NK-92 treated with Interleukin-12 subunit alpha and Interleukin-12 subunit beta, amount 100 ng/mL, for 24 hours (cell line): Measurements from ENCODE around the gene YKT6.
A peak's percentile ranks its signal among the peaks of the same experiment; 100 is the strongest.
"Not testable (repeated sequence)": the region's sequence is repeated elsewhere in the genome, so short reads cannot be mapped to it uniquely, and the experiment has no call there.

Experiments used
- DNase-seq: peaks from one replicate; lab custom pipeline; 2025; lab: John Stamatoyannopoulos, UW

YKT6 gene

DNA sequence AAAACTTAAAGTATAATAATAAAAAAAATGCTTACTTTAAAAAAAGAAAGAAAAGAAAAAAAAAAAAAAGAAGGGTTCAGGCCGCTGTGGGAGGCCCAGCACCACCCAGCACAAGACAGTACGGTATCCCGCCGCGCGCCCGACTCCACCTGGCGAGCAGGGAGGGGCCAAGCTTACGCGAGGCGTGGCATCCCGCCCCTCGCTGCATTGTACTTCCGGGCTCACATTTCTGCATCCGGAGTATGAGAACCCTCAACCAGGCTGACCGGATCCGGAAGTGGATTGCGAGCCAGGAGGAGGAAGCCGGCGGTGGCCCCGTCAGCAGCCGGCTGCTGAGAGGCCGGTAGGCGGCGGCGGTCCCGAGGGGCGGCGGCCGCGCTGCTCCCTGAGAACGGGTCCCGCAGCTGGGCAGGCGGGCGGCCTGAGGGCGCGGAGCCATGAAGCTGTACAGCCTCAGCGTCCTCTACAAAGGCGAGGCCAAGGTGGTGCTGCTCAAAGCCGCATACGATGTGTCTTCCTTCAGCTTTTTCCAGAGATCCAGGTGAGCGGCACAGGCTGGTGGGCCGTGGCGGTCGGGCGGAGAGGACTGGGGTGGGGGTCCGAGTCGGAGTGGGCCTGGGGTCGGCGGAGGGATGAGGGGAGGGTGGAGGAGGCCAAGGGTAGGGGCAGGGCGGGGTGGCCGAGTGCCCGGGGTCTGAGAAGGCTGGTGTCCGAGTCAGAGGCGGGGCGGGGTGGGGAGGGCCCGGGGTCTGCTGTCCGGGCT lies at the start of gene YKT6:
YKT6 (plus strand) TSS at position 280 of the 763 bp plus-strand sequence; CDS start at position 438, 158 bp downstream.
- peak; percentile 88 for DNase-seq

GRCh38 chr7:44151956-44152355 lies 48.8 kb upstream of the YKT6 start:
- DNase-seq, result no peak

GRCh38 chr7:44152971-44153947 lies 47.5 kb upstream of the YKT6 start:
- no peak for DNase-seq

DNA sequence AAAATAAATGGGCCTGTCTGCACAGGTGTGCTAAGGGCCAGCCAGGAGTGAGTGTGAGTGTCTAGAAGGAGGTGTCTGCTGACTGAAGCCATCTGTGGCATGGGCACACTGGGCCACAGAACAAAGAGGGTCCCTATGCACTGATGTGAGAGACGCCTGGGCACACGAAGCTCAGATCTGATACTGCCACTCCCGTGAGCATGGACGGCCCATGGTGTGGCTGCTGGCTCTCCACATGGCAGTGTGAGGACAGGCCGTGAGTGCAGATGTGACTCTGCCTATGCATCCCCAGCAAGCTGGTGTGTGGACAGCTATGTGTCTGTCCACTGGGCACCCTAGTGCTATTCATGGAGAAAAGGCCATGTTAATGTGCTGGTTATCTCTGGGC lies 46.8 kb upstream of the YKT6 start:
- DNase-seq, result no peak

- DNase-seq, result no peak
Observed at GRCh38 chr7:44154703-44155102, 46.1 kb upstream of the YKT6 start.

GRCh38 chr7:44155191-44156185 lies 45.3 kb upstream of the YKT6 start:
- no peak for DNase-seq

GRCh38 chr7:44156453-44157010 lies 44.2 kb upstream of the YKT6 start:
- DNase-seq, result no peak

GRCh38 chr7:44157116-44158080 lies 43.4 kb upstream of the YKT6 start:
- DNase-seq, result no peak

DNA sequence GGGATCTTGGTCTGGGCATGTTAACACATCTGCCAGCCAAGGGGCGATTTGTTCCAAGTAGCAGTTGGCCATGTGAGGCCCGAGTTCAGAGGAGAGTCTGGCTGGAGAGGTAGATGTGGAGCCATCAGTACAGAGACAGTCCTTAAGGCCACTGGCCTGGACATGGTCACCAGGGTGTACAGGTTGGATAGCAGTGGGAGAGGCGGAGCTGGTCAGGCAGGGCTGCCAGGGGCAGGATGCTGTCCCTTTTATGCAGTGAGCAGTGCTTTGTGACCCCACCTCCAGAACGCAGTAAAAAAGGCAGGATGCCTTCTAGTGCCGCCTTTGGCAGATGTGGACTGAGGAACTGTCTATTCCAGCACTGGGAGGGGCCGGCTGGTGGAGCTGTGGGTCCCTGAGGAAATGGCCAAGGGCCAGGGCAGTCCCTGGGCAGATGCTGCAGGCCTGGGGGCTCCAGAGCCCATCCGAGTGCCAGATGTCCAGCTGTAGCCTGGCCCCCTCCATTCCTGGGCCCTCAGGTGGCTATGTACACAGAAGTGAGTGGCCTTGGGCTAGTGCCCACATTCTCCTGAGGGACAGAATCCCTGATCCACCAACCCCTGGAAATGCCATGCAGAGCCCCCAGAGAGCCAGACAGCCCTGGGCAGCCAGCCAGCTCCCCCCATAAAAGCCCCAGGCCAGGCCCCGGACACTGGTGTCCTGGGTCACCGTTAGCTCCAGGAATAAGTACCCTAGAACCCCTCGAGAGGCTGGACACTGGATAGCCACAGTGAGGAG lies 42.5 kb upstream of the YKT6 start:
- DNase-seq, result no peak

DNA sequence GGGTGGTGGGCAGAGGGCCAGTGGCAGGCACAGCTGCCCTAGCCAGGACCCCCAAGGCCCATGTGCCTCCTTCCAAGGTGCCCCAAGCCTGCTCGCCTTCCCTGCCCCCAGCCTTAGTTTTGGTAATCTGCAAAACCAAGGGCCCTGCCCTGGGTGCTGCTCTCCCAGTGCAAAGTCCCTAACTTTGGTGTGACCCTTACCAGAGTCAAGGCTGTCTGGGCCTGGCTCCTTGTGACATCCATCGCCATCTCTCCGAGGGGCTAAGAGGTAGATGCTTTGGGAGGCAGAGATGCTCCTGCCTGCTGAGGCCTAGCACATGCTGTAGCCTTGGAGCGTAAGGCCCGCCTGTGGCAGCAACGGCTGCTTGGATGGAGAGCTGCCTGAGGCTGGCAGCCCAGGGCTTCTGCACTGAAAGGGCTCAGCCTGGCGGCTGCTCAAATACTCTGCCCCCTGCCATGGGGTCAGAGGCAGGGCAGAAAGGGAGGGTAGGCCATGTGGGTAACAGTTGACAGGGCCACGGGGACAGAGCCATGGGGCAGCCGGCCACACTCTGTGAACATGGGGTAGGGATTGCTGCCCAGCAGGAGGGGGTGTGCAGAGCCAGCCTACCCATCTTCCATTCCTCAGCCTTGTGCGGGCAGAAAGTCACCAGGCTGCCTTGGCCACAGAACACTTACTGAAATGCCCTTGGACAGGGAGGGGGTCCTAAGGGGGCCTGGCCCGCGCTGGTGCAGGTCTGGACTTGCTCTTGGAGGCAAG lies 41.7 kb upstream of the YKT6 start:
- no peak for DNase-seq

DNA sequence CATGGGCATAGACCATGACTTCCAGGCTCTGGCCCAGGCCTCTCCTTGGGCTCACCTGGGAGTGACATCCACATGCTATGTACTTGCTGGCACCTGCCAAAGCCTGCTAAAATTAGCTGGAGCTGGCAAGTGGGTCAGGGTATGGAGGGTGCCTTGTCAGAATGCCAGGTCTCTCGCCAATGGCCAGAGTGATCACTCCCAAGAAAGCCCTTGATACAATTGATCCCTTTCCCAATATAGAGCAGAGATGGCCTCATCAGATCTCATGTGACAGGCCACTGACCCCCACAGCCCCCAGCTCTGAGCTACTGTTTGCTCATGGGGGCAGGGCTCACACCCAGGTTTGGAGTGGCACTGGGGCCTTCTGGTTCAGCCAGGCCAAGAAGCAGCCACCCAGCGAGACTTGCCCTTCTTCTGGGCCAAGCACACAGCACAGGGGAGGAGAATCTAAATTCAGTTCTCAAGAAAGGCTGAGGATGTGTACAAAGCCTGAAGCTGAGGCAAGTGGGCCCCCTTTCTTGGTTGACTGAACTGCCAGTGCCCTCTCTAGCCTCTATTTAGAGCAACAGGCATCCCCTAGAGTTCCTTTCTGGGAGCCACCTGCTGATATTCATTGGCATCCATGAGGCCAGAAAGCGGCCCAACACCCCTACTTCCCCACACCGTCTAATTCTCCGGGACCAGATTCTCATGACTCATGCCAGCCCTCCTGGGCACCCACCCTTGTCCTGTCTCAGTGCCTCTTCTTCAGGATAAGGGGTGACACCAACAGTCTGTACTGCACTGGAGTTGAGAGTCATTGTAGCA lies 40.8 kb upstream of the YKT6 start:
- no peak for DNase-seq

DNA sequence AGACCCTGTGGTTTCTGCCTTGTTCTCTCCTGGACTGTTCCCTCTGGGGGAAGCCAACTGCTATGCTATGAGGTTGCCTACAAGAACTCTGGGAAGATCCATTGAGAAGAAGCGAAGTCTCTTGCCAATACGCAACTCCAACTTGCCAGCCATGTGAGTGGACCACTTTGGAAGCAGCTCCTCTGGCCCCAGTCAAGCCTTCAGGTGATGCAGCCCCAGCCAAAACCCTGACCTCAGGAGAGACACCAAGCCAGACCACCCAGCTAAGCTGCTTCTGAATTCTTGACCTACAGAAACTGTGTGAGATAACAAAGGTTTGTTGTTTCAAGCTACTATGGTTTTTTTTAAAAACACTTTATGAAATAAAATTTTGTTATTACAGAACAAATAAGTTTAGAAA lies 39.4 kb upstream of the YKT6 start:
- DNase-seq, result no peak

- no peak for DNase-seq
Observed at GRCh38 chr7:44162179-44162578, 38.6 kb upstream of the YKT6 start.

GRCh38 chr7:44162785-44163395 lies 37.9 kb upstream of the YKT6 start:
- DNase-seq, result no peak

DNA sequence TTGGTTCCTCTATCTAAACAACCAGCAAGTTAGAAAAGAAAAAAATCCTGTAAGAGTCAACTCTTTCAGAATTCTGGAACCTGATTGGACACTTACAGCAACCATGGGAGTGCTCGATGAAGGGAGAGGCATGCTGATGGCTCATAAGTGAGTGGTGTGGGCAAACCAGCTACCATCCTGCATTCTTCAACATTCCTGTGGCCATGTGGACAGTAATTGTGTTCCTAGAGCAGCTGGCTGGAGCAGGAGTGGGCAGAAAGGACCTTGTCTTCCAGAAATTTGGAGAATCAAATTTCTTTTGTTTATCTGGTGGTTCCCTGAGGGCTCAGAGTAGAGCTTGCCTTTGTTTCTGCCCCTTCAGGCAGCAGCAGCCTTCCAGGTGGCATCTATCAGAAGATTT lies 37.2 kb upstream of the YKT6 start:
- no peak for DNase-seq

GRCh38 chr7:44167920-44168319 lies 32.9 kb upstream of the YKT6 start:
- no peak for DNase-seq

GRCh38 chr7:44171901-44172300 lies 28.9 kb upstream of the YKT6 start:
- not testable (repeated sequence) for DNase-seq
